Upper lobe of right lung (tissue), 1 donor: ENCODE results near the gene ATP6V1G2. TPM values are rescaled to one million over a fixed set of nuclear protein-coding genes. Genes with fewer than 3 reads are reported as not detected.
"Not testable (repeated sequence)": the region's sequence is repeated elsewhere in the genome, so short reads cannot be mapped to it uniquely, and the experiment has no call there.

Experiments
- ATAC-seq: fragments of 200-7000 bp; cut with Tn5 transposase; one replicate; pipeline ENCODE4 v1.9.1; 2020; ENCODE audit warnings: mild to moderate bottlenecking, moderate library complexity
- DNase-seq: peaks from one replicate; pipeline ENCODE4 v3.0.0-alpha.2; 2020
- H3K27ac ChIP-seq: fragments of 200-600 bp; one replicate; pipeline ENCODE4 v1.8.0; 2022
- H3K27me3 ChIP-seq: fragments of 200-600 bp; one replicate; pipeline ENCODE4 v1.8.0; 2022; ENCODE audit warnings: mild to moderate bottlenecking
- H3K36me3 ChIP-seq: fragments of 200-600 bp; one replicate; pipeline ENCODE4 v1.8.0; 2022
- H3K4me1 ChIP-seq: fragments of 200-600 bp; one replicate; pipeline ENCODE4 v1.8.0; 2022
- H3K4me3 ChIP-seq: fragments of 200-600 bp; one replicate; pipeline ENCODE4 v1.8.0; 2022; ENCODE audit warnings: mild to moderate bottlenecking
- H3K9me3 ChIP-seq: fragments of 200-600 bp; one replicate; pipeline ENCODE4 v1.8.0; 2022
- CTCF ChIP-seq: fragments of 200-600 bp; IDR thresholded peaks from one replicate; pipeline ENCODE4 v1.8.0; 2022; ENCODE audit warnings: antibody characterized with exemption
- intact Hi-C: fragments of 100-400 bp; cut with DNase I; formaldehyde crosslinking; loops from one replicate; pipeline ENCODE4 v1.11.0; 2022
- total RNA-seq: library from RNA; stranded (reverse); fragmentation: NEBNext Ultra II Directional; extraction: Animal tissue kit (Norgen Biotek cat#: 25700); gene quantifications from one replicate; pipeline ENCODE4 v1.2.1, GENCODE V29; 2021
- donor health status: DM: no; HTN: yes; CAD: no; lungs with severe emphysema.

ATP6V1G2 gene
- total RNA-seq, 1 donor from 2014 or later: 0.75 TPM

GRCh38 chr6:31498748-31499147, 47.7 kb downstream of the ATP6V1G2 start:
- Histone ChIP-seq H3K36me3 (no peaks in the 10 kb centered on the region), H3K9me3 (no peaks in the 10 kb centered on the region), H3K27ac (no peak overlapping the region), H3K27me3 (no peaks in the 10 kb centered on the region), H3K4me3 (peak overlapping the region; percentile 68), H3K4me1 (peaks cover 14% of the 10 kb centered on the region)
- no peak for ATAC-seq
- DNase-seq: no peak
- TF ChIP-seq CTCF: no peak
- intact Hi-C loops: no loop called here

- intact Hi-C loops: no loop called here
- Histone ChIP-seq H3K36me3 (no peaks in the 10 kb centered on the region), H3K27ac (peak within 1 kb of the TSS; percentile 55), H3K4me3 (peak within 1 kb of the TSS; percentile 68), H3K4me1 (peaks cover 17% of the 10 kb centered on the region), H3K9me3 (no peaks in the 10 kb centered on the region), H3K27me3 (no peaks in the 10 kb centered on the region)
- TF ChIP-seq CTCF: no peak
- ATAC-seq (peak; percentile 84), DNase-seq (peak; percentile 90)
These were observed 48.6 kb downstream of the ATP6V1G2 start, which contains the start of gene MICB for GRCh38 chr6:31497531-31498476. Gene MICB, plus strand, starts transcription at chr6:31498145. Its CDS starts 49 bp downstream, at chr6:31498194.

- H3K4me3 ChIP-seq: peak overlapping the region; percentile 68
- ATAC-seq, intact Hi-C loops, H3K36me3 ChIP-seq, H3K27me3 ChIP-seq, H3K27ac ChIP-seq, H3K9me3 ChIP-seq, DNase-seq: not testable (repeated sequence)
- peaks cover 17% of the 10 kb centered on the region for H3K4me1 ChIP-seq
These were observed 49.6 kb downstream of the ATP6V1G2 start for GRCh38 chr6:31496826-31497225.

- Histone ChIP-seq H3K4me1 (peaks cover 19% of the 10 kb centered on the region), H3K9me3 (no peaks in the 10 kb centered on the region), H3K4me3 (peak overlapping the region; percentile 70), H3K36me3 (no peaks in the 10 kb centered on the region), H3K27me3 (no peaks in the 10 kb centered on the region), H3K27ac (peak overlapping the region; percentile 77)
- no peak for DNase-seq
- no peak for TF ChIP-seq CTCF
- intact Hi-C loops: no loop called here
- ATAC-seq: no peak
These were observed 50.8 kb downstream of the ATP6V1G2 start for GRCh38 chr6:31495580-31495979.

Other genes starting within 250 kb of the ATP6V1G2 start
- gene HLA-B, start 189.4 kb downstream of the ATP6V1G2 start, total RNA-seq: 2,632 TPM
- gene MICA, start 143.0 kb downstream of the ATP6V1G2 start, total RNA-seq: 36.6 TPM
- 8.2 TPM for gene MICB, start 48.5 kb downstream of the ATP6V1G2 start, total RNA-seq
- not detected for gene MCCD1, start 17.6 kb downstream of the ATP6V1G2 start, total RNA-seq
- 241 TPM for gene DDX39B, start 4.6 kb downstream of the ATP6V1G2 start, total RNA-seq
- gene NFKBIL1, start 1.0 kb upstream of the ATP6V1G2 start, total RNA-seq: 22.6 TPM
- 0.46 TPM for gene LTA, start 25.7 kb upstream of the ATP6V1G2 start, total RNA-seq
- gene TNF, start 29.0 kb upstream of the ATP6V1G2 start, total RNA-seq: 2.4 TPM
- 6.2 TPM for gene LTB, start 35.8 kb upstream of the ATP6V1G2 start, total RNA-seq
- gene LST1, start 39.7 kb upstream of the ATP6V1G2 start, total RNA-seq: 68.1 TPM
- gene NCR3, start 46.4 kb upstream of the ATP6V1G2 start, total RNA-seq: 1.8 TPM
- 55.3 TPM for gene AIF1, start 68.6 kb upstream of the ATP6V1G2 start, total RNA-seq
- gene PRRC2A, start 74.1 kb upstream of the ATP6V1G2 start, total RNA-seq: 138 TPM
- gene BAG6, start 106.1 kb upstream of the ATP6V1G2 start, total RNA-seq: 238 TPM
- gene APOM, start 109.3 kb upstream of the ATP6V1G2 start, total RNA-seq: 2.6 TPM
- 25.6 TPM for gene C6orf47, start 114.2 kb upstream of the ATP6V1G2 start, total RNA-seq
- gene GPANK1, start 118.4 kb upstream of the ATP6V1G2 start, total RNA-seq: 13.9 TPM
- 114 TPM for gene CSNK2B, start 119.5 kb upstream of the ATP6V1G2 start, total RNA-seq
- gene LY6G5B, start 123.4 kb upstream of the ATP6V1G2 start, total RNA-seq: 12.6 TPM
- 3.4 TPM for gene LY6G5C, start 134.5 kb upstream of the ATP6V1G2 start, total RNA-seq
- 55.8 TPM for gene ABHD16A, start 156.7 kb upstream of the ATP6V1G2 start, total RNA-seq
- gene LY6G6F, start 160.3 kb upstream of the ATP6V1G2 start, total RNA-seq: not detected
- not detected for gene LY6G6D, start 168.7 kb upstream of the ATP6V1G2 start, total RNA-seq
- gene LY6G6C, start 175.1 kb upstream of the ATP6V1G2 start, total RNA-seq: not detected
- gene MPIG6B, start 176.8 kb upstream of the ATP6V1G2 start, total RNA-seq: 1.1 TPM
- 71.2 TPM for gene DDAH2, start 182.7 kb upstream of the ATP6V1G2 start, total RNA-seq
- 286 TPM for gene CLIC1, start 189.9 kb upstream of the ATP6V1G2 start, total RNA-seq
- 11.2 TPM for gene MSH5, start 193.4 kb upstream of the ATP6V1G2 start, total RNA-seq
- 2.6 TPM for gene SAPCD1, start 216.0 kb upstream of the ATP6V1G2 start, total RNA-seq
- gene VWA7, start 230.7 kb upstream of the ATP6V1G2 start, total RNA-seq: 3.4 TPM
- 53.0 TPM for gene VARS1, start 249.1 kb upstream of the ATP6V1G2 start, total RNA-seq